ENCODE results near the gene NPIPB13.
"Not testable (repeated sequence)": the region's sequence is repeated elsewhere in the genome, so short reads cannot be mapped to it uniquely, and the experiment has no call there.

- TF ChIP-seq CTCF (IDR thresholded peaks at IDR 0.05; ENCODE audit: low read depth, low read length, poor library complexity, severe bottlenecking); EZH2phosphoT487 (IDR thresholded peaks at IDR 0.05; ENCODE audit: borderline replicate concordance, low read length): not testable (repeated sequence)
Measured at GRCh38 chr16:30217082-30217481, 31.2 kb downstream of the NPIPB13 start.

Data from DOHH2 (cell line).